NCI-H1417 treated with DMSO at 0.1 percent for 48 hours (cell line): Measurements from ENCODE around the gene EIF4A2.
A peak's percentile ranks its signal among the peaks of the same experiment; 100 is the strongest.

Source experiments
- DNase-seq: peaks from one replicate; lab custom pipeline; 2025; lab: John Stamatoyannopoulos, UW

Gene EIF4A2

GRCh38 chr3:186783058-186783730 is at the start of gene EIF4A2:
TSS of gene EIF4A2 (plus strand) at chr3:186783577. CDS start at chr3:186783611, 34 bp downstream.
- peak; percentile 89 for DNase-seq

- DNase-seq = no peak
Observed at GRCh38 chr3:186742618-186743380, 40.6 kb upstream of the EIF4A2 start.

GRCh38 chr3:186743666-186744065 is 39.7 kb upstream of the EIF4A2 start:
- DNase-seq = no peak

- no peak for DNase-seq
Observed at GRCh38 chr3:186746008-186746407, 37.4 kb upstream of the EIF4A2 start.

GRCh38 chr3:186750316-186750715 is 33.1 kb upstream of the EIF4A2 start:
- no peak for DNase-seq

- DNase-seq = no peak
Observed at GRCh38 chr3:186751480-186751879, 31.9 kb upstream of the EIF4A2 start.

- DNase-seq = no peak
Observed at GRCh38 chr3:186754006-186754405, 29.4 kb upstream of the EIF4A2 start.

GRCh38 chr3:186754871-186755270 is 28.5 kb upstream of the EIF4A2 start:
- DNase-seq = no peak

GRCh38 chr3:186757214-186757613 is 26.2 kb upstream of the EIF4A2 start:
- no peak for DNase-seq

GRCh38 chr3:186757686-186758220 is 25.6 kb upstream of the EIF4A2 start:
- DNase-seq = no peak

GRCh38 chr3:186759231-186759930 is 24.0 kb upstream of the EIF4A2 start:
- DNase-seq = no peak

GRCh38 chr3:186760141-186760833 is 23.1 kb upstream of the EIF4A2 start:
- DNase-seq = no peak

- no peak for DNase-seq
Observed at GRCh38 chr3:186760897-186761447, 22.4 kb upstream of the EIF4A2 start.

- no peak for DNase-seq
Observed at GRCh38 chr3:186772281-186772694, 11.1 kb upstream of the EIF4A2 start.

GRCh38 chr3:186772701-186773417 is 10.5 kb upstream of the EIF4A2 start:
- DNase-seq = no peak

- DNase-seq = no peak
Observed at GRCh38 chr3:186775999-186776398, 7.4 kb upstream of the EIF4A2 start.

GRCh38 chr3:186779204-186779603 is 4.2 kb upstream of the EIF4A2 start:
- DNase-seq = no peak

- DNase-seq = peak; percentile 34
Observed at GRCh38 chr3:186782542-186783057, 777 bp upstream of the EIF4A2 start.

GRCh38 chr3:186783731-186784515 is 546 bp downstream of the EIF4A2 start:
- DNase-seq = no peak
